ENCODE results near the gene FRA10AC1. TPM values are rescaled to one million over a fixed set of nuclear protein-coding genes. Genes with fewer than 3 reads are reported as not detected.

The FRA10AC1 gene
- total RNA-seq, 1 experiment from 2014 or later: 12.4 TPM

DNA sequence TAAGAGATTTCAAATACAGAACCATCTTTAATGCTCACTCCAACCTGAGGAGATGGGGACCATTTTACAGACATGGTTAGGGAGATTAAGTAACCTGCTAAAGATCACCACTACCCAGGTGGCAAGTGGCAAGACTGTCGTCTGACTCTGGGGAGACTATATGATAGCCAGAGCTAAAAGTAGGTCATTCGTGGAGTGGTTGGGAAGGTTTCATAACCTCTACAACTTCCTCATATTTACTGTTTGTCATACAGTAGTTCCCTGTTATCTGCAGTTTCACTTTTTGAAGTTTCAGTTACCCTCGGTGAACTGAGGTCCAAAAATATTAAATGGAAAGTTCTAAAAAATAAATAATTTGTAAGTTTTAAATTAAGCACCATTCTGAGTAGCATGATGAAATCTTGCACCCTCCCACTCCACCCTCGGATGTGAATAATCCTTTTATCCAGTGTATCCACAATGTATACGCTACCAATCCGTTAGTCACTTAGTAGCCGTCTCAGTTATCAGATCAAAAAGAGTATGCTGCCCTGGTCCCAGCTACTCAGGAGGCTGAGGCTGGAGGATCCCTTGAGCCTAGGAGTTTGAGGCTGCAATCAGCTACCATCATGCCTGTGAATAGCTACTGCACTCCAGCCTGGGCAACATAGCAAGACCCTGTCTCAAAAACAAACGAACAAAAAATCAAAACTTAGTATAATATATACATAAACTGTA, 40.4 kb upstream of the FRA10AC1 start:
- Histone ChIP-seq H4K91ac (ENCODE audit: insufficient read length, low read depth, low read length) (no peak overlapping the region), H3T11ph (ENCODE audit: low read length) (no peak overlapping the region), H3K18ac (ENCODE audit: insufficient read length, low read depth, low read length) (no peak overlapping the region), H3K9ac (ENCODE audit: extremely low read depth, insufficient read length, low read length) (no peak overlapping the region), H2BK12ac (ENCODE audit: insufficient read length, low read depth, low read length) (no peak overlapping the region), H3K27me3 (ENCODE audit: insufficient read depth, low read length) (no peaks in the 10 kb centered on the region), H2BK120ac (ENCODE audit: low read depth, low read length, poor library complexity, severe bottlenecking) (no peak overlapping the region), H4K5ac (ENCODE audit: insufficient read length, low read depth, low read length) (no peak overlapping the region), H2BK5ac (ENCODE audit: insufficient read length, low read length) (no peak overlapping the region), H3K4ac (ENCODE audit: low read depth, low read length) (no peak overlapping the region), H3K4me1 (ENCODE audit: insufficient read depth, low read length) (no peaks in the 10 kb centered on the region), H2AK5ac (ENCODE audit: insufficient read length, low read length) (no peak overlapping the region), H3K79me2 (ENCODE audit: insufficient read depth, low read length) (no peaks in the 10 kb centered on the region), H4K20me1 (ENCODE audit: control insufficient read depth, insufficient read depth, insufficient read length) (no peaks in the 10 kb centered on the region), H3K23ac (ENCODE audit: insufficient read length, low read depth, low read length) (no peak overlapping the region), H3K4me2 (ENCODE audit: insufficient read depth, insufficient read length, low read length) (no peak overlapping the region), H2BK15ac (ENCODE audit: low read depth, low read length) (no peak overlapping the region), H3K23me2 (ENCODE audit: insufficient read length, low read depth, low read length, poor library complexity, severe bottlenecking) (no peaks in the 10 kb centered on the region), H2BK20ac (ENCODE audit: low read depth, low read length, poor library complexity, severe bottlenecking) (no peak overlapping the region), H3K79me1 (ENCODE audit: insufficient read depth, low read depth, low read length, poor library complexity, severe bottlenecking) (no peaks in the 10 kb centered on the region), H3K14ac (ENCODE audit: insufficient read depth, low read length) (no peak overlapping the region), H2AFZ (ENCODE audit: low read length) (no peak overlapping the region), H3K9me3 (ENCODE audit: control insufficient read depth, low read depth, low read length) (no peaks in the 10 kb centered on the region), H3K56ac (ENCODE audit: insufficient read length, low read depth, low read length) (no peak overlapping the region), H3K27ac (ENCODE audit: insufficient read length, low read depth, low read length) (no peak overlapping the region), H4K8ac (replicated peaks; ENCODE audit: insufficient read length, low read depth, low read length) (no peak overlapping the region)
- DNase-seq: no peak
- H3K4me1 Mint-ChIP-seq: peaks cover 14 to 31% of the 10 kb centered on the region in 2 experiments
- TF ChIP-seq CTCF (conservative IDR thresholded peaks at IDR 0.05): no peak
- H3K27me3 Mint-ChIP-seq (ENCODE audit: low read depth): peaks cover 3% of the 10 kb centered on the region
- H3K36me3 Mint-ChIP-seq (ENCODE audit: insufficient read depth in 1 of 3, low read depth in 3 of 3): no peaks in the 10 kb centered on the region
- no peaks in the 10 kb centered on the region for H3K9me3 Mint-ChIP-seq
- H3K27ac Mint-ChIP-seq: no peak overlapping the region
- no peak overlapping the region for H3K4me3 Mint-ChIP-seq
- no CpG with 5 or more reads among the region's 8 CpGs for WGBS (ENCODE audit: extremely low coverage, insufficient read length, low lambda C conversion rate)
